Retinal pigment epithelial cell (primary cell): Measurements from ENCODE around the gene INO80.

Experiments
- DNase-seq: peaks from one replicate; pipeline ENCODE4 v3.0.0-alpha.2; 2010; ENCODE audit warnings: low read depth
- H3K4me3 ChIP-seq: 2 replicates; pipeline ENCODE4 v1.5.1; 2011; ENCODE audit warnings: mild to moderate bottlenecking, low read length, control low read depth, moderate library complexity
- CTCF ChIP-seq: conservative IDR thresholded peaks from 2 replicates; pipeline ENCODE4 v1.5.1; 2011; ENCODE audit warnings: low read depth, low read length, control low read depth, inconsistent platforms

Gene INO80

DNA sequence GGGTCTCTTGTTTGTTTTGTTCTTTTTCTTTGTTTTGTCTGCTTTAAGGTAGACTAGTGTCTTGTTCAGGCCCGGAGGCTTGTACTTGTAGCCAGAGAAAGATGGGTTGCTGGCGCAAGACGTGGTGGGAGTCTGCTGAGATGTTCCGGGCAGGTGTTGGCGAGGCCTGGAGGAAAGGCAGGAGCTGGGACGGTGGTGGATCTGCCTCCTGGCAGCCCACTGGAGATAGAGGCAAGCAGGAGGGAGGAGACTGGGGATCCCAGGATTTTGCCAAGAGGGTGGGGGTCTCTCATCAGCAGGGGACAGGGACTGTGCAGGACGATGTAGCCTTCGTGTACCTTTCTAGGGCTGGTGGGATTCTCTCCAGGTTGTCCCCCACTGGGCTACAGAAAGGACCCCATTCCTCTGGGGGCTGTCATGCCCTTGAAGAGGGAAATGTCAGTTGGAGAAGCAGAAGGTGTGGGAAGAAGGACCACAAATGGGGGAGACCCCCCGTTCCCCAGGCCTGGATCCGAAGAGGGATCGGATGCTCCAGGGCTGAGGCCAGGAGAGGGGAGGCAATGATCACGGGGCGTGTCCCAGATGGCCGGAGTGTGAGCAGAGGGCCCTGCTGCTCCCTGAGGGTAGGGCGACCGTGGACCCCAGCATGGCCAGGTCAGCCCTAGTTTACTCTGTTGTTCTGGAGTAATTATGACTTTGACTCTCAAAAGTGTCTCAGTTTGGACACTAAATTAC is 155.8 kb downstream of the INO80 start:
- DNase-seq: no peak
- TF ChIP-seq CTCF: no peak
- H3K4me3 ChIP-seq: no peak overlapping the region

GRCh38 chr15:40959331-40960141 is 156.5 kb downstream of the INO80 start:
- no peak for TF ChIP-seq CTCF
- DNase-seq: no peak
- H3K4me3 ChIP-seq: no peak overlapping the region

DNA sequence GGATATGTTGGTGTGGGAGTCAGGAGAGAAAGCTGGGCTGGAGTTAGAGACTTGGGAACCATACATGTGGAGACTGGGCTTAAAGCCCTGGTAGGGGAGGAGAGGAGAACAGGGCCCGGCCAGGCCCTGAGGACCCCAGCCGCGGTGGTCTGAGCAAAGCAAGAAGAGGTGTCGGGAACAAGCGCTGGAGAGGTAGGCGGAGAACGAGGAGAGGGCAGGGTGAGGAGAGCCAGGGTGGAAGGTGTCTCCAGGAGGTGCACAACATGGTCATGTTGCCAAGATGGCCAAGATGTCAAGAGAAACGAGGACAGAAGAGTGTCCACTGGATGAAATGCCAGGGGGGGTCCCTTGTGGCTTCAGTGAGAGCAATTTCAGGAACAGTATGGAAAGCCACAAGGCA is 157.4 kb downstream of the INO80 start:
- no peak for DNase-seq
- no peak overlapping the region for H3K4me3 ChIP-seq
- TF ChIP-seq CTCF: no peak

DNA sequence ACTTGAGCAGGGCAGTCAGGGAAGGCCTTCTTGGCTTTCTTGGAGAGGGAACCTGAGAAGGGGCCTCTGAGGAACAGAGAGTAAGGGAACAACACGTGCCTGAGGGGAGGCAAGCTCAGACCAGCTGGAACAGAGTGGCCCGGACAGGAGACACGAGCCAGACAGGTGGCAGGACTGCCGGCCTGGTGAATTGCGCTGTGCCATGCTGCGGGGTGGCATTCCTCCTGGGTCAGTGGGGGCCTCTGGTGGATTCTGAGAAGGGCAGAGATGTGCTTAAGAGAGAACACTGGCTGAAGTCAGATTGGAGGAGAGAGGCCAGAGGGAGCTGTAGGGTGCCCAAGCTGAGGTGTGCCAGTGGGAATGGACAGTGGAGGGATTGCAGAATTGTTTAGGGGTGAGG is 157.9 kb downstream of the INO80 start:
- H3K4me3 ChIP-seq: no peak overlapping the region
- TF ChIP-seq CTCF: no peak
- no peak for DNase-seq

GRCh38 chr15:40957581-40958051 is 158.5 kb downstream of the INO80 start:
- no peak for TF ChIP-seq CTCF
- no peak overlapping the region for H3K4me3 ChIP-seq

DNA sequence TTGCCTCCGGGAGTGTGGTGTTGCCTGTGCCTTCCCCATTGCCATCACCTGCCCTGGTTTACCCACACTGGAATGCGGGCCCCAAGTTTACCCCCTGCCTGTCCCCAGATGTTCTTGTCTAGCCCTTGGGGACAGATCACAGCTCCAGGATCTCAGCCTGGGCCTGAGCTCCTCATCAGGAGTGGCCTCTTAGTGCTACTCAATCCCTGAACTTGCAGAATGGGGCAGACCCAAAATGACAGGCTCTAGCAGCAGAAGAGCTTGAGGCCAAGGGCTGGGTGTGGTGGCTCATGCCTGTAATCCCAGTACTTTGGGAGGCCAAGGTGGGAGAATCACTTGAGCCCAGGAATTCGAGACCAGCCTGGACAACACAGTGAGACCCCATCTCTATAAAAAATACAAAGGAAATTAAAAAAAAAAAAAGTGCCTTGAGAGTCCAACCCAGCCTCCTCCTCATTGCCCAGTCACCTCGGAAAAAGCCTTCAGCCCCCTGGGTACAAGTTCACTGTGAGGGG is 159.0 kb downstream of the INO80 start:
- DNase-seq: no peak
- H3K4me3 ChIP-seq: no peak overlapping the region
- TF ChIP-seq CTCF: no peak

More at GRCh38 chr15:40957581-40958051, 158.5 kb downstream of the INO80 start:
- DNase-seq: no peak

- no peak for TF ChIP-seq CTCF
- DNase-seq: no peak
- no peak overlapping the region for H3K4me3 ChIP-seq
Measured at GRCh38 chr15:40956541-40956982, 159.5 kb downstream of the INO80 start.
